ENCODE data around the gene SNW1.
A peak's percentile ranks its signal among the peaks of the same experiment; 100 is the strongest.

DNA sequence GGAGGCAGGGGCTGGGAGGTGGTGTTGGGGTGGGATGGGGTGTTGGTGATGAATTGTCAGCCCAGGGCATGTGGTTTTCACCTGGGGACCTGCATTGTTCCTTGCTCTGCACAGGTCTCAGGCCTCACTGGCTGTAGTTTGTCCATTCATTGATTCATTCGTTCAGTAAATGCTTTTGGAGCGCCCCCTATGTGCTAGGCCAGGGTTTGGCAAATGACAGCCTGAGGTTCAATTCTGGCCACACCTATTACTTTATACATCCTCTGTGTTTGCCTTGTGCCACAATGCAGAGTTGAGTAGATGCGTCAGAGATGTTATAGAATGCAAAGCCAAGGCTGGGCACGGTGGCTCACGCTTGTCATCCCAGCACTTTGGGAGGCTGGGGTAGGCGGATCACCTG is 43.6 kb upstream of the SNW1 start:
- peak; percentile 24 to 29 for TF ChIP-seq CTCF (conservative IDR thresholded peaks at IDR 0.05 in 1 of 2, IDR thresholded peaks at IDR 0.05 in 1 of 2; ENCODE audit: low read depth in 1 of 2, low read length in 2 of 2)
- no peak for TF ChIP-seq EZH2 (IDR thresholded peaks at IDR 0.05; ENCODE audit: low read length, missing control alignments)

All from fibroblast of lung (primary cell).